ENCODE measurements around the gene MVB12B. TPM values are rescaled to one million over a fixed set of nuclear protein-coding genes. Genes with fewer than 3 reads are reported as not detected.
A peak's percentile ranks its signal among the peaks of the same experiment; 100 is the strongest.

MVB12B gene
- total and polyA plus RNA-seq, 2 donors from 2014 or later, result 4.5 to 12.3 TPM

GRCh38 chr9:126490871-126491567 is 164.4 kb downstream of the MVB12B start:
- FAIRE-seq (peak; percentile 96), DNase-seq (peak in 4 of 5 donors; percentile 4 to 84 (median 71))
- intact Hi-C loops (cut with DNase I), result no loop called here

DNA sequence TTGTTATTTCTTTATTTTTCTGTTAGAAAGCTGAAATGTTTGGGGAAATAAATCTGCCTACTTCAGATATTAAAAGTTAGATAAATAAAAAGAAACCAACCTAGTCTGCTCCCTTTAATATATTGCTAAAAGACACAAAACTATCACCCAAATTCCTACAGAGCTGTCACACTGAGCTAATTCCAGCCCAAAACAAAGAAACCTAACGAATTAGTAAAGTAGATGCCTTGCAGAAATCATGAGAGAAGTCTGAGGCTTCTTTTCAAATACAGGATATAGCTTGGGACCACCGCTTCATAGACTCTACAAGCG is 164.9 kb downstream of the MVB12B start:
- no peaks in the 10 kb centered on the region for H3K9me3 ChIP-seq (ENCODE audit: control insufficient read depth in 2 of 3, insufficient read depth in 1 of 3, low read length in 3 of 3)
- TF ChIP-seq, protein P1, sequence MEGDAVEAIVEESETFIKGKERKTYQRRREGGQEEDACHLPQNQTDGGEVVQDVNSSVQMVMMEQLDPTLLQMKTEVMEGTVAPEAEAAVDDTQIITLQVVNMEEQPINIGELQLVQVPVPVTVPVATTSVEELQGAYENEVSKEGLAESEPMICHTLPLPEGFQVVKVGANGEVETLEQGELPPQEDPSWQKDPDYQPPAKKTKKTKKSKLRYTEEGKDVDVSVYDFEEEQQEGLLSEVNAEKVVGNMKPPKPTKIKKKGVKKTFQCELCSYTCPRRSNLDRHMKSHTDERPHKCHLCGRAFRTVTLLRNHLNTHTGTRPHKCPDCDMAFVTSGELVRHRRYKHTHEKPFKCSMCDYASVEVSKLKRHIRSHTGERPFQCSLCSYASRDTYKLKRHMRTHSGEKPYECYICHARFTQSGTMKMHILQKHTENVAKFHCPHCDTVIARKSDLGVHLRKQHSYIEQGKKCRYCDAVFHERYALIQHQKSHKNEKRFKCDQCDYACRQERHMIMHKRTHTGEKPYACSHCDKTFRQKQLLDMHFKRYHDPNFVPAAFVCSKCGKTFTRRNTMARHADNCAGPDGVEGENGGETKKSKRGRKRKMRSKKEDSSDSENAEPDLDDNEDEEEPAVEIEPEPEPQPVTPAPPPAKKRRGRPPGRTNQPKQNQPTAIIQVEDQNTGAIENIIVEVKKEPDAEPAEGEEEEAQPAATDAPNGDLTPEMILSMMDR (IDR thresholded peaks at IDR 0.05; ENCODE audit: borderline replicate concordance, extremely low read depth, insufficient read depth), result no peak
- H3K9ac ChIP-seq (ENCODE audit: low read length in 3 of 3), result no peak overlapping the region
- no peak for DNase-seq
- H3K27me3 ChIP-seq (ENCODE audit: control insufficient read depth, insufficient read depth, low read length), result no peaks in the 10 kb centered on the region
- intact Hi-C loops (cut with DNase I), result no loop called here
- H3K36me3 ChIP-seq (ENCODE audit: control insufficient read depth in 2 of 3, insufficient read depth in 3 of 3, low read length in 3 of 3), result peaks cover 0 to 3% (median 0%) of the 10 kb centered on the region in 3 donors
- no peak overlapping the region for H3K27ac ChIP-seq (ENCODE audit: low read depth in 2 of 2, low read length in 2 of 2)
- no peak for FAIRE-seq
- no peaks in the 10 kb centered on the region for H3K4me1 ChIP-seq (ENCODE audit: control insufficient read depth in 2 of 3, insufficient read depth in 2 of 3, low read depth in 1 of 3, low read length in 3 of 3)
- H3K4me3 ChIP-seq (ENCODE audit: low read length in 3 of 3), result no peak overlapping the region

More at GRCh38 chr9:126490871-126491567, 164.4 kb downstream of the MVB12B start:
- Histone ChIP-seq H3K36me3 (ENCODE audit: control insufficient read depth in 2 of 3, insufficient read depth in 3 of 3, low read length in 3 of 3) (peaks cover 0 to 3% (median 0%) of the 10 kb centered on the region in 3 donors), H3K27me3 (ENCODE audit: control insufficient read depth, insufficient read depth, low read length) (no peaks in the 10 kb centered on the region), H3K4me3 (ENCODE audit: low read length in 3 of 3) (no peak overlapping the region), H3K9me3 (ENCODE audit: control insufficient read depth in 2 of 3, insufficient read depth in 1 of 3, low read length in 3 of 3) (no peaks in the 10 kb centered on the region), H3K9ac (ENCODE audit: low read length in 3 of 3) (no peak overlapping the region), H3K27ac (ENCODE audit: low read depth in 2 of 2, low read length in 2 of 2) (no peak overlapping the region), H3K4me1 (ENCODE audit: control insufficient read depth in 2 of 3, insufficient read depth in 2 of 3, low read depth in 1 of 3, low read length in 3 of 3) (no peaks in the 10 kb centered on the region)
- TF ChIP-seq, protein P1 (IDR thresholded peaks at IDR 0.05; ENCODE audit: borderline replicate concordance, extremely low read depth, insufficient read depth), result peak; percentile 96

DNA sequence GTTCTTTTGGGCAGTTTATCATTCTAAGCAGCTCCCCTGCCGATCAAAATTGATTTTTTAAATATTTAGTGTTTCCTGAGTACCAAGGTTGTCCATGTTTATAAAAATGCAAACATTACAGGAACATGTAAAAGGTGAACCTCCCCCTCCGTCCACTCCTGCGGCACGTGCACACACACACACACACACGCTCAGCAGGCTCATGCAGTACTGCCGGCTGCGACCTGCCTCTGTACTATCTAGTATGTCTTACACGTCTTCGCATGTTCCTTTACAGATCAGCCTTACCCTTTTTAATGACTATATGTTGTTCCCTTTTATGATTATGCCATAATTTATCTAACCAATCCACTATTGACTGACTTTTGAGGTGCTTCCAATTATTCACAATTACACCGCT is 165.3 kb downstream of the MVB12B start:
- intact Hi-C loops (cut with DNase I), result no loop called here
- no peak for FAIRE-seq
- H3K36me3 ChIP-seq (ENCODE audit: control insufficient read depth in 2 of 3, insufficient read depth in 3 of 3, low read length in 3 of 3), result peaks cover 0 to 3% (median 0%) of the 10 kb centered on the region in 3 donors

More for the DNA sequence above, 165.3 kb downstream of the MVB12B start:
- no peak overlapping the region for H3K27ac ChIP-seq (ENCODE audit: low read depth in 2 of 2, low read length in 2 of 2)
- TF ChIP-seq, protein P1 (IDR thresholded peaks at IDR 0.05; ENCODE audit: borderline replicate concordance, extremely low read depth, insufficient read depth), result no peak
- H3K4me1 ChIP-seq (ENCODE audit: control insufficient read depth in 2 of 3, insufficient read depth in 2 of 3, low read depth in 1 of 3, low read length in 3 of 3), result no peaks in the 10 kb centered on the region
- H3K9me3 ChIP-seq (ENCODE audit: control insufficient read depth in 2 of 3, insufficient read depth in 1 of 3, low read length in 3 of 3), result no peaks in the 10 kb centered on the region
- H3K9ac ChIP-seq (ENCODE audit: low read length in 3 of 3), result no peak overlapping the region
- no peak overlapping the region for H3K4me3 ChIP-seq (ENCODE audit: low read length in 3 of 3)
- H3K27me3 ChIP-seq (ENCODE audit: control insufficient read depth, insufficient read depth, low read length), result no peaks in the 10 kb centered on the region
- DNase-seq, result peak in 1 of 5 donors; percentile 27

Data from kidney (tissue), 14 donors.